Erythroblast (primary cell): ENCODE results near the gene PDE7B.

Experiments used
- GATA1 ChIP-seq: IDR thresholded peaks from 2 replicates; pipeline ENCODE4 v1.6.1; 2011; ENCODE audit warnings: low read depth, mild to moderate bottlenecking, control low read depth, low read length, moderate library complexity
- POLR2A ChIP-seq: IDR thresholded peaks from 2 replicates; pipeline ENCODE4 v1.6.1; 2011; ENCODE audit warnings: mild to moderate bottlenecking, low read length

DNA sequence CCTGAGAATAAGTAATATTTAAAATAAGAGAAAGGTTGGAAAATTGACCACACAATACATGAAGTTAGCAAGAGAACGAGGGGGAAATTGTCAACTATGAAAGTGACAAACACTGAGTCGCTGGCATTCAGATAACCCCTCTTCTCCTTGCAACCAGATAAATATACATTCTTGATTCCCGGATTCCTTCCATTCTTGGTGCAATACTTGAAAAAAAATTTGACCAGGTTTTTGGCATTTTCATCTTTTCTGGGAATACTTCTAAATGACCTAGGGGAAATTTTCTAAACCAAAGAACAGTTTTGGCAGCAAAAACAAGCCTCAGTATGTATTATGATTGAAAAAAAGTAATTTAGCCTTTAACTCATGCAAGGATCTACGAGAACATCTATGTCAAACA, 164.0 kb downstream of the PDE7B start:
- TF ChIP-seq POLR2A (no peak), GATA1 (no peak)
